Measurements from ENCODE around the gene S100A14. TPM values are rescaled to one million over a fixed set of nuclear protein-coding genes. Genes with fewer than 3 reads are reported as not detected.

S100A14 gene
- not detected in 2 replicates for total RNA-seq (2014; rRNA removed; shearing (Covaris generic))
- not detected in 2 replicates for polyA plus RNA-seq (2015; cell fraction: cytosol; rRNA removed)
- polyA plus RNA-seq (2015; cell fraction: nucleus; rRNA removed), result not detected in 2 replicates

GRCh38 chr1:153616144-153616916 is at the start of gene S100A14:
S100A14 (minus strand) TSS chr1:153616325; CDS start chr1:153615858, 467 bp downstream.
- no peak for DNase-seq (ENCODE audit: low read depth, low spot score)
- in situ Hi-C loops (cut with HindIII; ENCODE audit: low pct_unique_long_range_greater_than_20kb, low sequenced_read_pairs), result no loop called here

GRCh38 chr1:153663211-153663610 is 47.1 kb upstream of the S100A14 start:
- in situ Hi-C loops (cut with HindIII; ENCODE audit: low pct_unique_long_range_greater_than_20kb, low sequenced_read_pairs), result no loop called here
- DNase-seq (ENCODE audit: low read depth, low spot score), result no peak

GRCh38 chr1:153662269-153662668 is 46.1 kb upstream of the S100A14 start:
- no peak for DNase-seq (ENCODE audit: low read depth, low spot score)
- in situ Hi-C loops (cut with HindIII; ENCODE audit: low pct_unique_long_range_greater_than_20kb, low sequenced_read_pairs), result no loop called here

GRCh38 chr1:153661111-153661708 is 45.1 kb upstream of the S100A14 start:
- no peak for DNase-seq (ENCODE audit: low read depth, low spot score)
- in situ Hi-C loops (cut with HindIII; ENCODE audit: low pct_unique_long_range_greater_than_20kb, low sequenced_read_pairs), result no loop called here

- in situ Hi-C loops (cut with HindIII; ENCODE audit: low pct_unique_long_range_greater_than_20kb, low sequenced_read_pairs), result no loop called here
Observed at GRCh38 chr1:153659656-153660055, 43.5 kb upstream of the S100A14 start.

GRCh38 chr1:153659175-153659534 is 43.0 kb upstream of the S100A14 start:
- DNase-seq (ENCODE audit: low read depth, low spot score), result no peak
- in situ Hi-C loops (cut with HindIII; ENCODE audit: low pct_unique_long_range_greater_than_20kb, low sequenced_read_pairs), result no loop called here

More at GRCh38 chr1:153659656-153660055, 43.5 kb upstream of the S100A14 start:
- DNase-seq (ENCODE audit: low read depth, low spot score), result no peak

GRCh38 chr1:153658400-153659174 is 42.5 kb upstream of the S100A14 start, which contains the start of gene SNAPIN:
SNAPIN (plus strand) TSS chr1:153658703; CDS start chr1:153658744, 41 bp downstream.
- peak; percentile 96 for DNase-seq (ENCODE audit: low read depth, low spot score)
- in situ Hi-C loops (cut with HindIII; ENCODE audit: low pct_unique_long_range_greater_than_20kb, low sequenced_read_pairs), result no loop called here

GRCh38 chr1:153655333-153655732 is 39.2 kb upstream of the S100A14 start:
- DNase-seq (ENCODE audit: low read depth, low spot score), result no peak

GRCh38 chr1:153652805-153653500 is 36.8 kb upstream of the S100A14 start:
- in situ Hi-C loops (cut with HindIII; ENCODE audit: low pct_unique_long_range_greater_than_20kb, low sequenced_read_pairs), result no loop called here
- no peak for DNase-seq (ENCODE audit: low read depth, low spot score)

More at GRCh38 chr1:153655333-153655732, 39.2 kb upstream of the S100A14 start:
- in situ Hi-C loops (cut with HindIII; ENCODE audit: low pct_unique_long_range_greater_than_20kb, low sequenced_read_pairs), result no loop called here

- in situ Hi-C loops (cut with HindIII; ENCODE audit: low pct_unique_long_range_greater_than_20kb, low sequenced_read_pairs), result no loop called here
- DNase-seq (ENCODE audit: low read depth, low spot score), result no peak
Observed at GRCh38 chr1:153651771-153652170, 35.6 kb upstream of the S100A14 start.

- in situ Hi-C loops (cut with HindIII; ENCODE audit: low pct_unique_long_range_greater_than_20kb, low sequenced_read_pairs), result no loop called here
Observed at GRCh38 chr1:153649863-153650235, 33.7 kb upstream of the S100A14 start.

GRCh38 chr1:153649137-153649862 is 33.2 kb upstream of the S100A14 start:
- in situ Hi-C loops (cut with HindIII; ENCODE audit: low pct_unique_long_range_greater_than_20kb, low sequenced_read_pairs), result no loop called here

More at GRCh38 chr1:153649863-153650235, 33.7 kb upstream of the S100A14 start:
- DNase-seq (ENCODE audit: low read depth, low spot score), result no peak

GRCh38 chr1:153648000-153648643 is 32.0 kb upstream of the S100A14 start:
- no peak for DNase-seq (ENCODE audit: low read depth, low spot score)
- in situ Hi-C loops (cut with HindIII; ENCODE audit: low pct_unique_long_range_greater_than_20kb, low sequenced_read_pairs), result no loop called here

More at GRCh38 chr1:153649137-153649862, 33.2 kb upstream of the S100A14 start:
- no peak for DNase-seq (ENCODE audit: low read depth, low spot score)

GRCh38 chr1:153647346-153647714 is 31.2 kb upstream of the S100A14 start:
- DNase-seq (ENCODE audit: low read depth, low spot score), result peak; percentile 78
- in situ Hi-C loops (cut with HindIII; ENCODE audit: low pct_unique_long_range_greater_than_20kb, low sequenced_read_pairs), result no loop called here

GRCh38 chr1:153646672-153647345 is 30.7 kb upstream of the S100A14 start:
- DNase-seq (ENCODE audit: low read depth, low spot score), result peak; percentile 27
- in situ Hi-C loops (cut with HindIII; ENCODE audit: low pct_unique_long_range_greater_than_20kb, low sequenced_read_pairs), result no loop called here

- DNase-seq (ENCODE audit: low read depth, low spot score), result no peak
- in situ Hi-C loops (cut with HindIII; ENCODE audit: low pct_unique_long_range_greater_than_20kb, low sequenced_read_pairs), result no loop called here
Observed at GRCh38 chr1:153643816-153644215, 27.7 kb upstream of the S100A14 start.

Measured in SK-MEL-5 (cell line).